HG03025 (cell line): ENCODE measurements around the gene PALLD.

Experiments used
- ATAC-seq: cut with Tn5 transposase; IDR thresholded peaks from one replicate; pipeline ENCODE4 v1.9.1; 2021; ENCODE audit warnings: mild to moderate bottlenecking, moderate library complexity; ENCODE audit not compliant: unreplicated experiment, low FRiP score

PALLD gene

GRCh38 chr4:168637872-168638756 lies 141.3 kb downstream of the PALLD start:
- no peak for ATAC-seq

- no peak for ATAC-seq
These were observed 143.1 kb downstream of the PALLD start for GRCh38 chr4:168639914-168640313.

- ATAC-seq, result no peak
These were observed 144.9 kb downstream of the PALLD start for GRCh38 chr4:168641811-168642140.

GRCh38 chr4:168642591-168642990 lies 145.7 kb downstream of the PALLD start:
- ATAC-seq, result no peak

- ATAC-seq, result no peak
These were observed 146.4 kb downstream of the PALLD start for GRCh38 chr4:168643111-168643795.

- ATAC-seq, result no peak
These were observed 146.9 kb downstream of the PALLD start for GRCh38 chr4:168643796-168644159.

GRCh38 chr4:168646001-168646768 lies 149.3 kb downstream of the PALLD start:
- no peak for ATAC-seq

GRCh38 chr4:168647646-168648375 lies 151.0 kb downstream of the PALLD start:
- no peak for ATAC-seq

GRCh38 chr4:168648494-168648893 lies 151.6 kb downstream of the PALLD start:
- ATAC-seq, result no peak

GRCh38 chr4:168648929-168649328 lies 152.1 kb downstream of the PALLD start:
- no peak for ATAC-seq

GRCh38 chr4:168651374-168651773 lies 154.5 kb downstream of the PALLD start:
- no peak for ATAC-seq

GRCh38 chr4:168651864-168652263 lies 155.0 kb downstream of the PALLD start:
- ATAC-seq, result no peak

- ATAC-seq, result no peak
These were observed 155.9 kb downstream of the PALLD start for GRCh38 chr4:168652755-168653154.

- ATAC-seq, result no peak
These were observed 157.4 kb downstream of the PALLD start for GRCh38 chr4:168654104-168654847.

GRCh38 chr4:168654848-168655174 lies 158.0 kb downstream of the PALLD start:
- no peak for ATAC-seq

- ATAC-seq, result no peak
These were observed 158.3 kb downstream of the PALLD start for GRCh38 chr4:168655182-168655581.

GRCh38 chr4:168656055-168656660 lies 159.3 kb downstream of the PALLD start:
- ATAC-seq, result no peak

- no peak for ATAC-seq
These were observed 160.2 kb downstream of the PALLD start for GRCh38 chr4:168656946-168657473.

- ATAC-seq, result no peak
These were observed 161.9 kb downstream of the PALLD start for GRCh38 chr4:168658751-168659150.
